ENCODE measurements around the gene RCOR3.
"Not testable (repeated sequence)": the region's sequence is repeated elsewhere in the genome, so short reads cannot be mapped to it uniquely, and the experiment has no call there.

The RCOR3 gene

DNA sequence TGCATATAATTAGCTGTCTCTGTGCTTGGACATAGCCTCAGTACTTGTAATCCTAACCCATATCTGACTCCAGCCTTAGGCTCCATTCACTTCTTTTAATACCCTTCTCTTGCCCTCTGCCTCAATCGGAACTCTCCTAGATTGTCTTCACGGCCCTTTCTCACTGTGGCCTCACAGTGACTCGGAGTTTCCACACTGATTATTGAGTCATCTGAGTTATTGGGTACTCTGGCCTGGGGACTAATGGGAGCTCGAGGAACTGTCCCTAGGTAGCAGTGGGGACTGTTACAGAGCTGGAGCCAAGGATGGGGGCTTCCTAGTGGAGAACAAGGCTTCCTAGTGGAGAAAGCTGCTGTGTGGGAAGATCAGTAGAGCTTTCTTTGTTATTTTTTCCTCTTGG is 84.4 kb downstream of the RCOR3 start:
- no peak for DNase-seq

DNA sequence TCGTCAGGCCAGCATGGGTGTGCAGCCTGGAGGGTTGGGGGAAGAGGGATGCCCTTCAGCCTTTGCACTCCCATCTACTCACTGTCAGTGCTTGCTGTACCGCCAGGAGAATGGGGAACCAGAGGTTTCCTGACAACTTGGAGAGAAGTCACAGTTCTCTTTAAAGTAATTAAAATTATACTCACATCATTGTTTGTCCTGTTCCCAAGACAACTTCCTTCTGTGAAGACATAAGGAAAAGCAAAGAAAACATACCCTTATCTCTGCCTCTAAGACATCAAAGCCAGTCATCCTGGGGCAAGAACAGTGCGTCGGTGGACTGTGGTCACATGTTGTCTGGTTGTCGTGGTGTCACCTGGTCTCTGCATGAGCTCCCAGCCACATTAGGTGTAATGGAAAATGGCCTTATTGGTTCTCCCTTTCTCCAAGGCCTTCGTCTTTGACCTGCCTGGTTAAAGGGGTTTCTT is 85.0 kb downstream of the RCOR3 start:
- DNase-seq: no peak

DNA sequence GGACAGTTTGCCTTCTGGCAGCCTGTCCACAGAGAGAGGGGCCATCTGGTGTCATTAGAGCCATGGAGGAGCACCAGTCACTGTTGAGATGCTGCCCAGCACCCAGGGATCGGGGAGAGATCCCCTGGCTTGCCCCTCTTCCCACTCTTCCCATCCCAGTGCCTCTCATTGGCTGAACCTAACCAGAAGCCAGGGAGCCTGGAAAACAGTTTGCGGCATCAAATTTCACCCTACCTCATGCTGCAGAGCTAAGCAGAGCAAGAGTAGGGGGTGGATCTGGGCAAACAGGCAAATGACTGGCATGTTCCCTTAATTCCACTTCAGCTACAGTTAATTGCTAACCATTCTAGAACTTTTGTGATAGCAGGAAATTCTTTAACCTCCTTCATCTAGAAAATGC is 86.6 kb downstream of the RCOR3 start:
- DNase-seq: no peak

DNA sequence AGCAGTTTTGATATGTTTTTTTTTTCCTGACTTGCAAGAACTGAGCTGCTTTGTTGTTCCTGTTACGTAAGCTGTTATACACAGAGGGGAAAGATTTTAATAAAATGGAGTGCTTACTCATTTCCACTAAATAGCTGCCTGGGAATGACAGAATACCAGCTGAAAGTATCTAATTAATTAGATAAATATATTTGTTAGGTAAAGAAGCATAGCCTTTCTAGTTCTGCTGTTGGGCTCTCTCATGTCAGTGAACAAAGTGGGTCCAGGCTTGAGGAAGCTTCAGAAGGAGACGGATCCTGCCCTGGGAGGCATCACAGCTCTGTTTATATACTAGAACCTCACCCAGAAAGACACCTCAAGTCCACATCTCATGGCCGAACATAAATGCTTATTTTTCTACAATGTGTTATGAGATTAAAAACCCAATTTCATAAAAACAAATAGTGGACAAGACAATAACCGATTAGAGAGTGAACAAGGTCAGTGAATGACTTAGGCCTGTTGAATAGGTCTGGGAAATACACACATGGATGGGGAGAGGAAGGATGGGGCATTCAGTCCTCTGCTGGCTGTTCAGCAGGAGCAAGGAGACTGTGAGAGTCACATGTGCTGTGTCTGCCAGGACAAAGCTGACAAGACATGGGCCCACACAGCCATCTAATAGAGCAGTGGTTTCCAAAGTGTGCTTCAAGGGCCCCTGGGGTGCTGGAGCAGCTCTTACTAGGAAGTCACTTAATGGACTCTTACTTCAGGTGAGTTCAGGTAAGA is 88.1 kb downstream of the RCOR3 start:
- DNase-seq: no peak

DNA sequence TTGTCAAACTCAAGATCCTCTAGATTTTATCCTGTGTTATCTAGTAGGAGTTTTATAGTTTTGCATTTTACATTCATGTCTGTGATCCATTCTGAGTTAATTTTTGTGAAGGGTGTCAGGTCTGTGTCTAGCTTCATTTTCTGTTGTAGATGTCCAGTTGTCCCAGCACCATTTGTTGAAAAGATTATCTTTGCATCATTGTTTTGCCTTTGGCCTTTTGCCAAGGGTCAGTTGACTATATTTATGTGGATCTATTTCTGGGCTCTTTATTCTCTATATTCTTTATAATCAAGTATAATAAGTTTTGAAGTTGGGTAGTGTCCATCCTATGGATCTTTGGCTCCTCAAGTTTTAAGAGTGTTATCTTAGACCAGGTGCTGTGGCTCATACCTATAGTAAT is 89.4 kb downstream of the RCOR3 start:
- DNase-seq: no peak

DNA sequence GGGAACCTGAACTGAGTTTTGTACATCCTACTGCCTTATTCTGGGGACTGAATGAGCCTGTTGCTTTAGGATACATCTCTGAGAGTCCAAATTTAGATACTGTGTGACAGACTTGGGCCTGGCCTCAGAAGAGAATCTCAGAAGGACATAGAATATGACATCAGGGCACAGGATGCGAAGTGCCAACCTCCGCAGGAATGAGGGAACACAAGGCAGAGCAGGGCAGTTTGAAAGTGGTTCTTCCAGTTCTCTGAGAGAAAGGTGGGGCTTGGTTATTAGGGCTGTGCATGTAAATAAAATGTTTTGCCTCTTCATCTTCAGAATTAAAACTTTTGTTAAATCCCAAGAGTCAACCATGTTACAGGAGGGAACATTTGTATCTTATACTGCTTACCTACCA is 90.6 kb downstream of the RCOR3 start:
- no peak for DNase-seq

DNA sequence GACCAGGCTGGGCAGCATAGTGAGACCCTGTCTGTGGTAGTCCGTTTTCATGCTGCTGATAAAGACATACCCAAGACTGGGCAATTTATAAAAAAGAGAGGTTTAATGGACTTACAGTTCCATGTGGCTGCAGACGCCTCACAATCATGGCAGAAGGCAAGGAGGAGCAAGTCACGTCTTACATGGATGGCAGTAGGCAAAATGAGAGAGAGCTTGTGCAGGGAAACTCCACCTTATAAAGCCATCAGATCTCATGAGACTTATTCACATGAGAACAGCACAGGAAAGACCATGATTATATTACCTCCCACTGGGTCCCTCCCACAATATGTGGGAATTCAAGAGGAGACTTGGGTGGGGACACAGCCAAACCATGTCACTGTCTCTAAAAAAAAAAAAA is 92.9 kb downstream of the RCOR3 start:
- DNase-seq: not testable (repeated sequence)

DNA sequence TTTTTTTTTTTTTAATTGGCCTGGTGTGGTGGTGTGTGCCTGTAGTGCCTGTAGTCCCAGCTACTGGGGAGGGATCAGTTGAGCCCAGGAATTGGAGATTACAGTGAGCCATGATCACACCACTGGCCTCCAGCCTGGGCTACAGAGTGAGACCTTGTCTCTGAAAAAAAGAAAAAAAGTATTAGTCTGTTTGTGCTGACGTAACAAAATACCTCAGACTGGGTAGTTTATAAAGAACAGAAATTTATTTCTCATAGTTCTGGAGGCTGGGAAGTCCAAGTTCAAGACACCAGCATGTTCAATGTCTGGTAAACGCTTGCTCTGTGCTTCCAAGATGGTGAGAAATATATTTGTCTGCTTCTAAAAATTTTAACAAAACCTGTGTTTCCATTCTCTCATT is 93.3 kb downstream of the RCOR3 start:
- no peak for DNase-seq

DNA sequence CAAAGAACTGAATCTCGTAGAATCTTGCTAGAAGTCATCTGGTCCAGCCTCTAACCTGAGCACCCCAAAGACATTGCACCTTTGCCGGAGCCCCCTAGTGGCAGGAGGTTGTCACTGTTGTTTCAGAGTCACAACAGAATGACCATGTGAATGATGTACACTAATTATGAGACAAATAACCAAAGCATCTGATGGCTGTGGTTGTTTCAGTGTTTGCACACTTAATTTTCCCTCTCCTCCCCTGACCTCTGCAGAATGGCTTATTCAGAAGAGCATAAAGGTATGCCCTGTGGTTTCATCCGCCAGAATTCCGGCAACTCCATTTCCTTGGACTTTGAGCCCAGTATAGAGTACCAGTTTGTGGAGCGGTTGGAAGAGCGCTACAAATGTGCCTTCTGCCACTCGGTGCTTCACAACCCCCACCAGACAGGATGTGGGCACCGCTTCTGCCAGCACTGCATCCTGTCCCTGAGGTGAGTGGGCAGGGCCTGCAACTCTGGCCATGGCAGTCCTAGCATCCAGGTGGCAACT is 93.9 kb downstream of the RCOR3 start:
- peak; percentile 61 for DNase-seq

DNA sequence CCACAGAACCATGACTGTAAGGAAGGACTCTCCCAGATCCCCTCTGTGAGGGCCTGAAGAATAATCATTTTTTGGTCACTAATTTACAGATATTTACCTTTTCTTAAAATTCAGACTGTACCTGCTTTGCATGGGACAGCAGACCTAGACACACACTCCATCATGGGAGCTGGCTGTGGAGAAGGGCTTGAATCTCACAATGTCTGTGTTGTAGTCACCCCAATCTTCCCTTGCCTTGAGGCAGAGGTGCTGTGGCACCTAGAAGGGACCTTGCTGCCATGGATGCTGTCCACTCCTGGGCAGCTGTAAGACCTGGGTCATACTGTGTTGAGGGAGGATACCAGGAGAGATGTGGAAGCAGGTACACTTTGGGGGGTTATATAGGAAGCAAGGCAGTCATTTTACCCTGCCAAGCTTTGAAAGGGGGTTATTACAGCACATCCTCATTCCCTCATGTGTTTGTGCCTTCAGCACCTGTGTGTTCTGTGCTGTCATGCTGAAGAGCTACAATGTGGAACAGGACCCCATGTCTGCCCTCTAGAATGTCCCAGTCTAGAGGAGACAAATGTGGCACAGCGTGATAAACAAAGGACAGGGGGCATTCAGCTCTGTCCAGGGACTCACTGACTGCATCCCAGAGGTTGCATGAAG is 94.5 kb downstream of the RCOR3 start:
- no peak for DNase-seq

DNA sequence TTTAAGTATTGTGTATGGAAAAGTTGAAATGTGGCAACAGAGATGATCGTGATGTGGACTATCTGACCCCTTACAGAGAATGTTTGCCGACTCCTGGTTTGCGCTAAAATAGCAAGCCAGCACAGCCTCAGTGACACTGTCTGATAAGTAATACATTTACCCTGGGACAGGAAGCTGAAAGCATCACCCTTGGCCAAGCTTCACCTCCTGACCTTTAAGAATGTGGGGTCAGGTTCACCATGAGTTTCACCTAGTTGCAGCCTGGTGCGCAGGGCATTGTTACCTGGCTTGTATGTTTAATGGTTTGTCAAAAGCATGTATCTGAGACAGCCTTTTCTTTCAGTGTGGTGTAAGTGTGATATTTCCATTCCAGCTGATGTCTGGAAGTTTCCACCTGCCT is 96.7 kb downstream of the RCOR3 start:
- DNase-seq: no peak

DNA sequence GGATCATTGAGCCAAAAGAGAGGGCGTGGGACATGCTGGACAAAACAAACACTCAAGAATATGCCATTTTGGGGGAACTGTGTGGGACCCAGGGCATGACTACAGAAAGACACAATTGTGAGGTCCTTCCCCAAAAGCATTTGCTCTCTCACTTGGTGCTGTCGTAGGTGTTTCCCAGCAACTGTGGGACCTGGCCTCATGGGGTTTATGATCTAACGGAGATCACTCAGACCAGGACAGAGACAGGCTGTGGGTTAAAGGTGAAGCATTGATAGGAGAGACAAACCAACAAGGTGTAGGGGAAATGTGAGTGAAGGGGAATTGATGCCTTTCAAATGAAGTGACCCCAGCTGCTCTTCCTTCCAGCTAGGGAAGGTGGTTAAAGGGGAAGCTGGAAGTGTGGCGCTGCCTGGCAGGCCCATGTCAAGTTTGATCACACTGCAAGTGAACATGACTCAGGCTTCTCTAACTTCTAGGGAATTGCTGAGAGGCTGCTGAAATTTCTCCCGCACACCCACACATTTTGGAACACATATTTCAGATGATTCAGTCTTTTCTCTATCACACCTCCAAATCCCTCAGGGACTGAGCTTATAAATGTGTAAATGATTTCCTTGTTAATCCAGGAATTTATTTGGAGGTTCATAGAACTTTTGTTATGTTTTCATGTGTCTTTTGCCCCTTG is 97.7 kb downstream of the RCOR3 start:
- no peak for DNase-seq

DNA sequence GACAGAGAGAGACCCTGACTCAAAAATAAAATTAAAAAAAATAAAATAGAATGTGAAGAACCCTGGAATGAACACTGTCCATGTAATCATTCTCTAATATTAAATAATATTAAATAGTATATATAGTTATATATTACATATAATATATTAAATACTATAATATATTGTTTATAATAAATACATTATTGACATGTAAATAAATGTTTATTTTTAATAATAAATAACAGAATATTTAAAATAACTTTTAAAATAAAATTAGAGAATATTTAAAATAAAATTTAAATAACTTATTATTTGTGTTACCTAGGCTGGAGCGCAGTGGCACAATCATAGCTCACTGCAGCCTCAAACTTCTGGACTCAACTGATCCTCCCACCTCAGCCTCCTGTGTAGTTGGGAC is 99.5 kb downstream of the RCOR3 start:
- DNase-seq: no peak

DNA sequence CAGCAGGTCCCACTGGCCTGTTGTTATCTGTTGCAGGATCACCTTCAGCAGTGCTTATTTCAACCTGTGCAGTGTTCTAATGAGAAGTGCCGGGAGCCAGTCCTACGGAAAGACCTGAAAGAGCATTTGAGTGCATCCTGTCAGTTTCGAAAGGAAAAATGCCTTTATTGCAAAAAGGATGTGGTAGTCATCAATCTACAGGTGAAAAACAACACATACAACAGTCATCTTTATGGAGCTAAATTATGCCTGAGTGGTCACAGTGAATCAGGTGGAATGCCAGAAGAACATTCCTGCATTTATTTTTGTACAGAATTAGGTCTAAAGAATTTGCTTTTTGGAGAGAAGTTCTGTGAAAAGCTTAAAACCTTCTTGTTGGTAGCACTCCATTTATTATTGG is 100.7 kb downstream of the RCOR3 start:
- no peak for DNase-seq

DNA sequence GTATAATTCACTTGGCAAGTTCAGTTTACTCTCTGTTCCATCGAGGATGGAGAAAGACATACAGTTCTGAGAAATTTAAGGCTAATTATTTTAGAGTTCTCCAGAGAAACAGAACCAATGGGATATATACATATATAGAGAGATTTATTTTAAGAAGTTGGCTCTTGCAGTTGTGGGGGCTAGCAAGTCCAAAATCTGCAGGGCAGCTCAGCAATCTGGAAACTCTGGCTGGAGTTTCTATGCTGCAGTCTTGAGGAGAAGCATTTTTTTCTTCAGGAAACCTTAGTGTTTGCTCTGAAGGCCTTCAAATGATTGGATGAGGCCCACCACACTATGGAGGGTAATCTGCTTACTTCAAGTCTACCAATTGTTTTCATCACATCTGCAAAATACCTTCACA is 102.0 kb downstream of the RCOR3 start:
- no peak for DNase-seq

All from CD4-positive, alpha-beta T cell treated with Interleukin-12 subunit alpha and Interleukin-12 subunit beta, for 1 hour (primary cell).